PC-3 (cell line): Measurements from ENCODE around the gene TMEM143. TPM values are rescaled to one million over a fixed set of nuclear protein-coding genes. Genes with fewer than 3 reads are reported as not detected.

Source experiments
- ATAC-seq: fragments of 200-7000 bp; cut with Tn5 transposase; 2 replicates; pipeline ENCODE4 v1.9.1; 2020; ENCODE audit warnings: mild to moderate bottlenecking, moderate library complexity
- BruUV-seq: library from RNA; stranded (reverse); fragments of 400-500 nt; replicated peaks from 2 replicates; lab custom pipeline; 2021; lab: Mats Ljungman, UMichigan
- CTCF ChIA-PET: fragments of 300-600 bp; sonication (Branson Sonifier 250); formaldehyde crosslinking; loops from one replicate; lab custom pipeline; 2022; ENCODE audit warnings: antibody characterized with exemption; lab: Charles Lee
- POLR2A ChIA-PET: fragments of 300-600 bp; sonication (Branson Sonifier 250); formaldehyde crosslinking; loops from one replicate; lab custom pipeline; 2022; ENCODE audit warnings: antibody characterized with exemption; ENCODE audit not compliant: unreplicated experiment; lab: Charles Lee
- DNase-seq: peaks from one replicate; pipeline ENCODE4 v3.0.0-alpha.2; 2015
- H2AFZ ChIP-seq: fragments of 300-600 bp; sonication (generic); 2 replicates; pipeline ENCODE4 v1.6.0; 2016; ENCODE audit warnings: antibody characterized with exemption, low read length
- H3F3A ChIP-seq: fragments of 300-600 bp; sonication (generic); one replicate; pipeline ENCODE4 v1.6.0; 2017; ENCODE audit warnings: antibody characterized with exemption, low read length, control low read depth, mild to moderate bottlenecking; ENCODE audit not compliant: unreplicated experiment
- H3K27ac ChIP-seq: fragments of 300-600 bp; sonication (generic); 2 replicates; pipeline ENCODE4 v1.5.1; 2016; ENCODE audit warnings: mild to moderate bottlenecking, low read length
- H3K27me3 ChIP-seq: fragments of 300-600 bp; sonication (generic); 2 replicates; pipeline ENCODE4 v1.6.1; 2016; ENCODE audit warnings: low read length, mixed read lengths
- H3K36me3 ChIP-seq: fragments of 300-600 bp; sonication (generic); 2 replicates; pipeline ENCODE4 v1.6.1; 2016; ENCODE audit warnings: low read depth, mixed run types, low read length, mixed read lengths
- H3K4me1 ChIP-seq: fragments of 300-600 bp; sonication (generic); 2 replicates; pipeline ENCODE4 v1.5.1; 2016; ENCODE audit warnings: low read length; ENCODE audit not compliant: insufficient read depth
- H3K4me2 ChIP-seq: fragments of 300-600 bp; sonication (generic); 2 replicates; pipeline ENCODE4 v1.6.0; 2016; ENCODE audit warnings: low read length
- H3K4me3 ChIP-seq: fragments of 300-600 bp; sonication (generic); 2 replicates; pipeline ENCODE4 v1.5.1; 2016; ENCODE audit warnings: mild to moderate bottlenecking, low read length, mixed read lengths
- H3K79me2 ChIP-seq: fragments of 300-600 bp; sonication (generic); 2 replicates; pipeline ENCODE4 v1.6.1; 2017; ENCODE audit warnings: low read length, mixed read lengths
- H3K9ac ChIP-seq: fragments of 300-600 bp; sonication (generic); 2 replicates; pipeline ENCODE4 v1.6.0; 2016; ENCODE audit warnings: mild to moderate bottlenecking, low read length
- H3K9me2 ChIP-seq: fragments of 300-600 bp; sonication (generic); replicated peaks from 2 replicates; pipeline ENCODE4 v1.6.1; 2016; ENCODE audit warnings: mixed run types, low read length, mixed read lengths
- H3K9me3 ChIP-seq: fragments of 300-600 bp; sonication (generic); 2 replicates; pipeline ENCODE4 v1.6.1; 2016; ENCODE audit warnings: low read length, mixed read lengths
- H4K20me1 ChIP-seq: fragments of 300-600 bp; sonication (generic); 2 replicates; pipeline ENCODE4 v1.6.1; 2016; ENCODE audit warnings: low read length, mixed read lengths
- EZH2 ChIP-seq: fragments of 300-600 bp; sonication (generic); IDR thresholded peaks from one replicate; pipeline ENCODE4 v1.6.1; 2017; ENCODE audit warnings: antibody characterized with exemption, mild to moderate bottlenecking, low read length; ENCODE audit not compliant: unreplicated experiment
- EZH2phosphoT487 ChIP-seq: fragments of 300-600 bp; sonication (generic); IDR thresholded peaks from 2 replicates; pipeline ENCODE4 v1.6.1; 2018; ENCODE audit warnings: mild to moderate bottlenecking, antibody characterized with exemption, low read length, borderline replicate concordance
- intact Hi-C: fragments of 100-400 bp; cut with micrococcal nuclease; formaldehyde crosslinking; loops from 2 replicates; pipeline ENCODE4 v1.9.0; 2023
- total RNA-seq: library from RNA; depleted of rRNA; stranded (reverse); fragments of >200 nt; gene quantifications from 2 replicates; pipeline ENCODE4 v1.2.3, GENCODE V29; 2014
- TF ChIP-seq, protein P1 (sequence below): fragments of 300-600 bp; sonication (generic); conservative IDR thresholded peaks from 2 replicates; pipeline ENCODE4 v1.5.1; 2017; ENCODE audit warnings: antibody characterized with exemption, low read depth, mild to moderate bottlenecking, low read length

Gene TMEM143
- total RNA-seq, 1 experiment from 2014 or later = 7.1 TPM

DNA sequence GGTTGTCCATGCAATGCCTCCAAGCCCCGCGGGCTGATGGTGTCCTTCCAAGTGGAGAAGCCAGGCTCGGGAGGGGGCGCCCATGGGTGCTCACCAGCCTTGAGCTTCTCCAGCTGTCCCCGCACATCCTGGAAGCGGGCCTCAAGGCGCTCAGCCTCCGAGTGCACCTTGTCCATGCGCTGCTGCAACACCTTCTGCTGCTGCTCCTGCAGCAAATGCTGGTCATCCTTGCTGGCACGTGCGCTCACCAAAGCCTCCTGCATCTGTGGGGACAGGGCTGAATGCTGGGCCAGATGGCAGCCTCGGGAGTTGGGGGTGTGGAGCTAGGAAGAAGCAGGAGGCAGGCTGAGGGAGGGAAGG is 61.2 kb downstream of the TMEM143 start:
- Histone ChIP-seq H3K79me2 (no peaks in the 10 kb centered on the region), H3K4me3 (no peak overlapping the region), H3K9me2 (no peaks in the 10 kb centered on the region), H3F3A (no peaks in the 10 kb centered on the region), H4K20me1 (no peaks in the 10 kb centered on the region), H3K4me2 (no peak overlapping the region), H3K9ac (no peak overlapping the region), H2AFZ (no peak overlapping the region), H3K9me3 (no peaks in the 10 kb centered on the region), H3K27ac (no peak overlapping the region), H3K4me1 (no peaks in the 10 kb centered on the region), H3K27me3 (no peaks in the 10 kb centered on the region), H3K36me3 (no peaks in the 10 kb centered on the region)
- no peak for DNase-seq
- ChIA-PET POLR2A (no interaction called here), CTCF (no interaction called here)
- no peak for ATAC-seq
- intact Hi-C loops = no loop called here
- TF ChIP-seq EZH2 (no peak), EZH2phosphoT487 (no peak)
- TF ChIP-seq, protein P1, sequence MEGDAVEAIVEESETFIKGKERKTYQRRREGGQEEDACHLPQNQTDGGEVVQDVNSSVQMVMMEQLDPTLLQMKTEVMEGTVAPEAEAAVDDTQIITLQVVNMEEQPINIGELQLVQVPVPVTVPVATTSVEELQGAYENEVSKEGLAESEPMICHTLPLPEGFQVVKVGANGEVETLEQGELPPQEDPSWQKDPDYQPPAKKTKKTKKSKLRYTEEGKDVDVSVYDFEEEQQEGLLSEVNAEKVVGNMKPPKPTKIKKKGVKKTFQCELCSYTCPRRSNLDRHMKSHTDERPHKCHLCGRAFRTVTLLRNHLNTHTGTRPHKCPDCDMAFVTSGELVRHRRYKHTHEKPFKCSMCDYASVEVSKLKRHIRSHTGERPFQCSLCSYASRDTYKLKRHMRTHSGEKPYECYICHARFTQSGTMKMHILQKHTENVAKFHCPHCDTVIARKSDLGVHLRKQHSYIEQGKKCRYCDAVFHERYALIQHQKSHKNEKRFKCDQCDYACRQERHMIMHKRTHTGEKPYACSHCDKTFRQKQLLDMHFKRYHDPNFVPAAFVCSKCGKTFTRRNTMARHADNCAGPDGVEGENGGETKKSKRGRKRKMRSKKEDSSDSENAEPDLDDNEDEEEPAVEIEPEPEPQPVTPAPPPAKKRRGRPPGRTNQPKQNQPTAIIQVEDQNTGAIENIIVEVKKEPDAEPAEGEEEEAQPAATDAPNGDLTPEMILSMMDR = no peak
- BruUV-seq = no TSS peak

DNA sequence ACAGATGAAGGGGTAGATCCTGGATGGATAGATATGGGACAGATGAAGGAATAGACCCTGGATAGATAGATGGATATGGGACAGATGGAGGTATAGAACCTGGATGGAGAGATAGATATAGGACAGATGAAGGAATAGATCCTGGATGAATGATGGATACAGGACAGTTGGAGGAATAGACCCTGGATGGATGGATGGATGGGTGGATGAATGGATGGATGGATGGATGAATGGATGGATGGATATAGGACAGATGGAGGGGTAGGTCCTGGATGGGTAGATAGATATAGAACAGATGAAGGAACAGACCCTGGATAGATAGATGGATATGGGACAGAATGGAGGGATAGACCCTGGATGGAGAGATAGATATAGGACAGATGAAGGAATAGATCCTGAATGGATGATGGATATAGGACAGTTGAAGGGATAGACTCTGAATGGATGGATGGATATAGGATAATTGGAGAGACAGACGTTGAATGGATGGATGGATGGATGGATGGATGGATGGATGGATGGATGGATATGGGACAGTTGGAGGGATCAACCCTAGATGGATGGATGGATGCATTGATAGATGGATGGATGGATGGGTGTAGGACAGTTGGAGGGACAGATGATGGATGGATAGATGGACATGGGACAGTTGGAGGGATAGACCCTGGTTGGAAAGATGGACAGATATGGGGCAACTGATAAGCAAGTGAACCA is 61.7 kb downstream of the TMEM143 start:
- BruUV-seq = no TSS peak
- H3K9me3 ChIP-seq = no peaks in the 10 kb centered on the region
- H3K4me2 ChIP-seq = no peak overlapping the region
- CTCF ChIA-PET = no interaction called here
- H3K4me1 ChIP-seq = no peaks in the 10 kb centered on the region
- no peak overlapping the region for H3K4me3 ChIP-seq
- H3K27ac ChIP-seq = no peak overlapping the region
- DNase-seq (no peak), ATAC-seq (no peak)
- POLR2A ChIA-PET = no interaction called here
- H3K9me2 ChIP-seq = no peaks in the 10 kb centered on the region
- intact Hi-C loops = no loop called here
- H3K27me3 ChIP-seq = no peaks in the 10 kb centered on the region
- H3K36me3 ChIP-seq = no peaks in the 10 kb centered on the region
- H4K20me1 ChIP-seq = no peaks in the 10 kb centered on the region
- TF ChIP-seq EZH2 = no peak
- TF ChIP-seq, protein P1 = no peak
- H3K79me2 ChIP-seq = no peaks in the 10 kb centered on the region
- no peaks in the 10 kb centered on the region for H3F3A ChIP-seq
- H3K9ac ChIP-seq = no peak overlapping the region
- no peak overlapping the region for H2AFZ ChIP-seq

DNA sequence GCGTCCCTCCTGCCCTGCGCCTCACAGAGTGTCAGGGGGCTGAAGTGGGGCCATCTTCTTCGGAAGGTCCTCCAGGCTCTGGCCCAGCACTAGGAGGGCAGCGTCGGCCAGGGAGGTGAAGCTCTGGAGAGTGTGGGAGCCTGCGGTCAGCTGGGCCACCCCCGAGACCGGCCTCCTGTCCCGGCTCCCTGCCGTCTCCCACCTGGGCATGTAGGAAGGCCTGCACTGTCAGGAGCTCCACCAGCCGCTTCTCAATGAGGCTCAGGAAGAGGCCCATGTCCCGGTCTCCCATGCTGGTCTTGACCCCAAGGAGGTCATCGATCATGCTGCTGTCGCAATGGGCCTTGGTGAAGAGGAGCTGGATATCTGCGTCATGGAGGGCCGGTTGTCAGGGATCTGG is 65.8 kb downstream of the TMEM143 start:
- no peaks in the 10 kb centered on the region for H3F3A ChIP-seq
- H3K9ac ChIP-seq = no peak overlapping the region
- no peak overlapping the region for H3K4me3 ChIP-seq
- ChIA-PET POLR2A (no interaction called here), CTCF (no interaction called here)
- H3K9me2 ChIP-seq = no peaks in the 10 kb centered on the region
- H2AFZ ChIP-seq = no peak overlapping the region
- H3K79me2 ChIP-seq = no peaks in the 10 kb centered on the region
- H3K9me3 ChIP-seq = no peaks in the 10 kb centered on the region
- H3K4me1 ChIP-seq = no peaks in the 10 kb centered on the region; the same call in 1 of the 2 replicates
- DNase-seq = no peak
- TF ChIP-seq, protein P1 = no peak
- TF ChIP-seq EZH2 (no peak), EZH2phosphoT487 (no peak)
- H3K27me3 ChIP-seq = no peaks in the 10 kb centered on the region
- H3K27ac ChIP-seq = no peak overlapping the region
- no peak overlapping the region for H3K4me2 ChIP-seq
- H3K36me3 ChIP-seq = no peaks in the 10 kb centered on the region
- no peaks in the 10 kb centered on the region for H4K20me1 ChIP-seq
- no TSS peak for BruUV-seq
- ATAC-seq = no peak
- intact Hi-C loops = no loop called here
